SKM-1 treated with dmso at 0.1 percent for 144 hours (cell line): Measurements from ENCODE around the gene PRR15L.

ENCODE experiments used
- DNase-seq: peaks from one replicate; lab custom pipeline; 2025; ENCODE audit not compliant: unreplicated experiment; lab: John Stamatoyannopoulos, UW

Gene PRR15L

GRCh38 chr17:47962901-47963300, 5.2 kb upstream of the PRR15L start:
- no peak for DNase-seq

- no peak for DNase-seq
Measured at GRCh38 chr17:47961406-47961805, 3.7 kb upstream of the PRR15L start.

- no peak for DNase-seq
Measured at GRCh38 chr17:47959825-47960655, 2.4 kb upstream of the PRR15L start.

GRCh38 chr17:47956791-47957590, 692 bp downstream of the PRR15L start:
- no peak for DNase-seq

- DNase-seq = no peak
Measured at GRCh38 chr17:47955497-47956461, 1.9 kb downstream of the PRR15L start.

DNA sequence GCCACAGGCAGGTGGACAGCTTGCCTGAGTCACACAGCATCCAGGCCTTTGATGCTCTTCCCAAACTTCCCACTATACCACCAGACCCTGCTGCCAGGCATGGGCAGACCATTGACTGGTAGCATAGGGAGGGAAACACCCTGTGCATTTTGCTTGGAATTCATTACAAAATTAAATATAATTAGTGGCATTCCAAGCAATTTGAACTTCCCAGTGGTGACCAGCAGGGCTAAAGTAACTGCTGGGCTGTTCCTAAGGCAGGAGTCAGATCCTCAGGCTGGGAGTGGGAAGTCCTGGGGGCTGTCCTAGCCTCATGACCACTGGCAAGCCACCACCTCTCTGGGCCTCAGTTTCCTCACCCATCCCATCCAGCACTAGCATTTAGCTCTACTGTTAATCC, 3.8 kb downstream of the PRR15L start:
- no peak for DNase-seq

- no peak for DNase-seq
Measured at GRCh38 chr17:47952171-47953021, 5.3 kb downstream of the PRR15L start.

DNA sequence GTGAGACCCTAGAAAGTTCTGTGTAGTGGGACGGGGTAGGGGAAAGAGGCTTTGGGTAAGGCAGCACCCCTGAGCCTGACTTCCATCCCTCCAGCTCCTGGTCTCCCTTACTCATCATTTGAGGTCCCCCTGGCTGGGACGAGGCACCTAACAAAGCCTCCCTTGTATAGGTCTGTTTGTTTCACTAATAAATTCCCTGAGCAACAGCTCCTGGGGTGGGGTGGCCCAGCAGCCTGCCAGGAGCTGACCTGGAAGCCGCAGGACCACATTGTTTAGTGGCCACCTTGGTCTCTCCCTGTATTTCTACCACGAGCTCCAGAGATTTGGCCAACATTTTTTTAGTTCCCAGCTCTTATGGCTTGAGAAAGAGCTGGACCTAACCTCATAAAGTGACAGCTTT, 7.2 kb downstream of the PRR15L start:
- no peak for DNase-seq

GRCh38 chr17:47949946-47950345, 7.7 kb downstream of the PRR15L start:
- no peak for DNase-seq

GRCh38 chr17:47949197-47949759, 8.4 kb downstream of the PRR15L start:
- DNase-seq = peak; percentile 80

- DNase-seq = no peak
Measured at GRCh38 chr17:47948706-47949196, 8.9 kb downstream of the PRR15L start.

DNA sequence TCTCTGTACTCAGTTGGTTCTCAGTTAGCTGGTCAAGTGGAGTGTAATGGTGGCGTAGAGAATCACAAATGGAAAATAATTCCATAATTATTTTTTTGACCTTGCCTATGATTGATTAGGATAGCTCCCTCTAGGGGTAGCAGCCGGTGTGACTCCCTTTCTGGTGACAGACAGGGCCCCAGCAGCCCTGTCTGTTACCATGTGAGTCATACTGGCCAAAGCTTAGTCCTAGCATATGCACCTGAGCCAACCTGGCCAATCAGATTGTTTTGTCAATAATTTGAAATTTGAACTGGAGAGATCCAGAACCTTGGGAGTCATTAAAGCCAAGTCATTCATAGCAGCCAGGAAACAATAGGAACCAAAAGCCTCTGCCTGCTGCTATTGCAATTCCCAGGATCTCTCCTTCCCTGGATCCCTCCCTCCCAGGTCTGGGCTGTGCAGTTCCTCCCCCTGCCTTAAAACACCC, 10.7 kb downstream of the PRR15L start:
- DNase-seq = peak; percentile 45

- DNase-seq = no peak
Measured at GRCh38 chr17:47946516-47946915, 11.2 kb downstream of the PRR15L start.

DNA sequence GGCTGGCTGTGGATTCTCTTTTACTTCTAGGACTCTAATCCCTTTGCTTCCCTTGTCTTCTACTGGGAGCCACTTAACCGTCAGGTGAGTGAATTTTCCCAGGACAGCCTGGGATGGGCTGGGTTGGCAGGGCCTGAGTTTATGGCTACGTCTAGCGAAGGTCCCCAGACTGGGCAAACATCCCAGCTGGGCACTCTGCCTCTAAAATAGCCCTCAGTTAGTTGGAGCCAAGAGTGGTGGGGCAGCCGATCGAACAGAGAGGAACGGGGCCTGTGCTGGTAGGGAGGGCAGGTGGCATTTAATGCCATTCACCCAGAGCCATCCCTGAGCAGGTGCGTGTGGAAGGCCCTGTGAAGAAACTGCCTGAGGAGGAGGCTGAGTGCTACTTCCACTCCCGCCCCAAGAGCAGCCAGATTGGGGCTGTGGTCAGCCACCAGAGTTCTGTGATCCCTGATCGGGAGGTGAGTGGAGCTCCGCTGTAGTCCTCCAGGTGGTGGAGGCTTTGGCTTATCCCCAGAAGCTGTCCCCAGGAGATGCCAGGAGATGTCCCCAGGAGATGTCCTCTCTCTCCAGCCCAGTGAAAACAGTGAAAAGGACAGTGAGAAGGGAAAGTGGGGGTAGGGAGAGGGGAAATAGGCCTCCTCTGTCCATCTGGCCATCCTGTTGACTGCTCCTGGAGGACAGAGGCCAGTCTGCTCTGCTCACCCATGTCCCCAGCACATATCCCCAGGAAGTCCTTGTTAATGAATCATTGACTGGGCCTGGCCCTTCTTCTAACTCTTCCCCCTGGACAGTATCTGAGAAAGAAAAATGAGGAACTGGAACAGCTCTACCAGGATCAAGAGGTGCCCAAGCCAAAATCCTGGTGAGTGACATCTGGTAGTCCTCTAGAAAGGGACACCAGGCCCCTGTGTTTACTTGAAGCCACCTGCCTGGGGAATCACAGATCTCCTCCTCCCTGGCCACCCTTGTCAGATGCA, 11.9 kb downstream of the PRR15L start:
- DNase-seq = no peak

GRCh38 chr17:47945080-47945479, 12.6 kb downstream of the PRR15L start:
- DNase-seq = no peak

- no peak for DNase-seq
Measured at GRCh38 chr17:47942568-47942967, 15.1 kb downstream of the PRR15L start.

DNA sequence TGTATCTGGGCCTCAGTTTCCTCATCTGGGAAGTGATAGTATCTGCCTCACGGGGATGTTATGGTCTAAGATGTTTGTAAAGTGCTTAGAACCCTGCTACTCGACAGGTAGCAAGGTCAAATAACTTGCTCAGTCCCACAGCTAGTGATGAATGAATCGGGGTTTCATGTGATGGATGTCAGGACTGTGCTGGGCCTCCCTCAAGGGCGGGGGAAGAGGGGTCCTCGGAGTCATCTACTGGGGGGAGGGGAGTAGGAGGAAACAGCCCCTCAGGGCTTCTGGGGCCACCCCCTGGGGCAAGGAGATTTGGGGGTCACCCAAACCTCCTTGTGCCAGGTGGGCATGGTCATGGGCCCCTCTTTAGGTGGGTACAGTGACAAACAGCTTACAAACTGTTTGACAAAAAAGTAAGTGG, 15.6 kb downstream of the PRR15L start:
- DNase-seq = no peak
